GM12892 (cell line): Measurements from ENCODE around the gene BCL7A.

Experiments used
- POLR2A ChIP-seq: IDR thresholded peaks from 2 replicates; pipeline ENCODE4 v1.6.1; 2011; ENCODE audit warnings: low read depth, low read length, control low read depth
- POLR2AphosphoS5 ChIP-seq: IDR thresholded peaks from 2 replicates; pipeline ENCODE4 v1.6.1; 2011; ENCODE audit warnings: low read depth, low read length, control low read depth

DNA sequence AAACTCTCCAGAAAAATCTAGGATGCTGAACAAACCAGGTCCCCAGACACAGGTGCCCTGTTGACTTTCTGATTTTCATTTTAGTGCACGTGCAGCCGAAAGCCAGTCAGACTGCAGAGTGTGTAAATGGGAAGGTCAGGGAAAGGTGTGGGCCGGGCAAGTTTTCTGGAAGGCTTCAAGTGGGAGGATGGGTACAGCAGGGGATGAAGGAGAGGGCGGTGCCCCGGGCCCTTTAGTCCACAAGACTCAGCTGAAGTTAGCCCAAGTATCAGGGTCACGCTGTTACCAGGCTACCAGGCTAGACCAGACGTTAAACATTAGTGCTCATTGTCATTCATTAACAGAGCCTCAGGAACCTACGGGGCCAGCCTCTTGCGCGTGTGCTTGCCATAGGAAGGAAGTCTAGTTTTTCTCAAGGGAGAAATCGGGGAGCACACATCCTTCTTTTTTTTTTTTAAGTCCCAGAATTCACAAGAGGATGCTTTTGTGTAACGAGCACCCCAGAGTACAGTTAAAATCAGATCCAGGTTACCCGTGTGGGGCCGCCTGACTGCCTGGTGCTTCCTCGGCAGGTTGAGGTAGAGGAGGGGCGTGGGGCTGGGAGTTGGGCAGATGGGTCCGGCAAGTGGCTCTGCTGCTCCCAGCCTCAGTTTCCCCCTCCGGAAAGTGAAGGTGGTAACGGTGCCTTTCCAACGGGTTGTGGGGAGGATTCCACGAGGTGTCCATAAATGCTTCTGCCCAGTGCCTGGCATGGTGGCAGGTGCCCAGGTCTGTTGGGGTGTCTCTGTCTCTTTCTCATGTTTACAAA is 19.1 kb downstream of the BCL7A start:
- TF ChIP-seq POLR2A = no peak
- TF ChIP-seq POLR2AphosphoS5 = no peak
